A673 (cell line): Measurements from ENCODE around the gene GLYATL3. TPM values are rescaled to one million over a fixed set of nuclear protein-coding genes. Genes with fewer than 3 reads are reported as not detected.

Source experiments
- BruUV-seq: library from RNA; stranded (reverse); fragments of 400-500 nt; replicated peaks from 2 replicates; lab custom pipeline; 2021; lab: Mats Ljungman, UMichigan
- CTCF ChIA-PET: fragments of 300-600 bp; sonication (Branson Sonifier 250); formaldehyde crosslinking; loops from one replicate; lab custom pipeline; 2022; ENCODE audit warnings: antibody characterized with exemption; lab: Charles Lee
- POLR2A ChIA-PET: fragments of 300-600 bp; sonication (Branson Sonifier 250); formaldehyde crosslinking; loops from one replicate; lab custom pipeline; 2022; ENCODE audit warnings: antibody characterized with exemption; ENCODE audit not compliant: low non-redundant PET; lab: Charles Lee
- DNase-seq: peaks from one replicate; pipeline ENCODE4 v3.0.0-alpha.2; 2015; ENCODE audit warnings: low spot score
- H3K27ac ChIP-seq: fragments of 200-600 bp; sonication (generic); 2 replicates; pipeline ENCODE4 v1.5.1; 2016; ENCODE audit warnings: mixed run types, low read depth, mild to moderate bottlenecking, mixed read lengths, antibody characterized with exemption, low read length; ENCODE audit not compliant: poor library complexity, severe bottlenecking
- H3K27me3 ChIP-seq: fragments of 200-600 bp; sonication (generic); replicated peaks from 2 replicates; pipeline ENCODE4 v1.6.1; 2017; ENCODE audit warnings: mixed run types, low read depth, mild to moderate bottlenecking, mixed read lengths, antibody characterized with exemption, low read length; ENCODE audit not compliant: insufficient read depth, poor library complexity
- H3K36me3 ChIP-seq: fragments of 200-600 bp; sonication (generic); 2 replicates; pipeline ENCODE4 v1.6.1; 2016; ENCODE audit warnings: mixed run types, mild to moderate bottlenecking, mixed read lengths, antibody characterized with exemption, low read length; ENCODE audit not compliant: insufficient read depth, poor library complexity, severe bottlenecking
- H3K4me1 ChIP-seq: fragments of 200-600 bp; sonication (generic); 2 replicates; pipeline ENCODE4 v1.6.1; 2017; ENCODE audit warnings: mixed run types, mild to moderate bottlenecking, mixed read lengths, antibody characterized with exemption, low read length; ENCODE audit not compliant: insufficient read depth, poor library complexity, severe bottlenecking
- H3K4me3 ChIP-seq: fragments of 200-600 bp; sonication (generic); 2 replicates; pipeline ENCODE4 v1.5.1; 2016; ENCODE audit warnings: low read depth, mixed run types, mild to moderate bottlenecking, mixed read lengths, low read length; ENCODE audit not compliant: poor library complexity, severe bottlenecking
- H3K9me3 ChIP-seq: fragments of 200-600 bp; sonication (generic); 2 replicates; pipeline ENCODE4 v1.6.1; 2016; ENCODE audit warnings: mixed run types, low read depth, mild to moderate bottlenecking, mixed read lengths, antibody characterized with exemption, low read length; ENCODE audit not compliant: poor library complexity, severe bottlenecking
- CTCF ChIP-seq: fragments of 300-800, 200-600 bp; sonication (generic); conservative IDR thresholded peaks from 2 replicates; pipeline ENCODE4 v1.5.1; 2017; ENCODE audit warnings: low read depth, mild to moderate bottlenecking, antibody characterized with exemption, low read length, moderate library complexity, mixed read lengths
- EZH2 ChIP-seq: fragments of 200-600 bp; sonication (generic); IDR thresholded peaks from 2 replicates; pipeline ENCODE4 v1.6.1; 2017; ENCODE audit warnings: borderline replicate concordance, low read depth, mild to moderate bottlenecking, mixed read lengths, antibody characterized with exemption, low read length; ENCODE audit not compliant: poor library complexity, severe bottlenecking
- intact Hi-C: fragments of 100-400 bp; cut with micrococcal nuclease; formaldehyde crosslinking; loops from one replicate; pipeline ENCODE4 v1.10.0; 2022; ENCODE audit not compliant: unreplicated experiment
- total RNA-seq: library from RNA; stranded (reverse); gene quantifications from 2 replicates; pipeline ENCODE4 v1.2.3, GENCODE V29; 2021

GLYATL3 gene
- total RNA-seq, 1 experiment from 2014 or later, result not detected

- no peaks in the 10 kb centered on the region for H3K36me3 ChIP-seq
- no peaks in the 10 kb centered on the region for H3K27me3 ChIP-seq
- ChIA-PET CTCF (no interaction called here), POLR2A (no interaction called here)
- intact Hi-C loops, result no loop called here
- H3K9me3 ChIP-seq, result no peaks in the 10 kb centered on the region
- DNase-seq, result no peak
- peaks cover 42% of the 10 kb centered on the region for H3K4me1 ChIP-seq
- TF ChIP-seq EZH2 (no peak), CTCF (no peak)
- H3K27ac ChIP-seq, result no peak overlapping the region
- no peak overlapping the region for H3K4me3 ChIP-seq
- no TSS peak for BruUV-seq
These were observed 39.4 kb downstream of the GLYATL3 start for GRCh38 chr6:49539102-49539501.

DNA sequence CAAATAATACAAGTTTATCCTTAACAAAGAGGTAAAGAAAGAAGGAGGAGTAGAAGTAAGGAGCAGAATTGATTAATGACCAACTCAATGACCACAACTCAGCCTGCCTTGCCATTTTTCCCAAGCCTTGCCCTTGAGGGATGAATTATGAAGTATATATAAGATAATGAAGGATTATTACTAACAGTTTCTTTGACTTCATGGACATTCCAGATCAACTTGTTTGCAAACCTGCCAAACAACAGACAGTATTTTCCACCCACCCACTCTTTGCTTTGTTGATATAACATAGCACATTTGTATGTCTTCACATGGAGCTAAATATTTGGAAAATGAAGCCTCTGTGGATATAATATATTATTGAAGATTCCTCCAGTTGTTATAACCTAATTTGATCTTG lies 40.9 kb downstream of the GLYATL3 start:
- Histone ChIP-seq H3K27me3 (no peaks in the 10 kb centered on the region), H3K36me3 (no peaks in the 10 kb centered on the region), H3K9me3 (no peaks in the 10 kb centered on the region), H3K4me3 (no peak overlapping the region), H3K27ac (peak overlapping the region; percentile 43), H3K4me1 (peaks cover 56% of the 10 kb centered on the region)
- BruUV-seq, result no TSS peak
- ChIA-PET POLR2A (no interaction called here), CTCF (interaction anchor here (0.7 kb wide), 1 partner anchor 68 kb away, joined by 9 read pairs; no protein-coding TSS in a partner anchor)
- intact Hi-C loops, result loop anchor here (2.0 kb wide), 1 partner anchor 32 kb away; no protein-coding TSS in a partner anchor
- TF ChIP-seq EZH2, result no peak
- no peak for TF ChIP-seq CTCF
- peak; percentile 44 for DNase-seq

GRCh38 chr6:49541210-49541724 lies 41.5 kb downstream of the GLYATL3 start:
- peak; percentile 98 for DNase-seq
- Histone ChIP-seq H3K36me3 (no peaks in the 10 kb centered on the region), H3K27ac (peak overlapping the region; percentile 71), H3K27me3 (no peaks in the 10 kb centered on the region), H3K4me3 (no peak overlapping the region), H3K9me3 (no peaks in the 10 kb centered on the region), H3K4me1 (peaks cover 62% of the 10 kb centered on the region)
- no peak for TF ChIP-seq CTCF
- no peak for TF ChIP-seq EZH2
- ChIA-PET CTCF (interaction anchor here (0.8 kb wide), 1 partner anchor 65 kb away, joined by 3 read pairs; no protein-coding TSS in a partner anchor), POLR2A (no interaction called here)
- intact Hi-C loops, result loop anchor here (2.0 kb wide), 1 partner anchor 32 kb away; no protein-coding TSS in a partner anchor
- BruUV-seq, result no TSS peak
